ENCODE data around the gene FBXO42.
A peak's percentile ranks its signal among the peaks of the same experiment; 100 is the strongest.

DNA sequence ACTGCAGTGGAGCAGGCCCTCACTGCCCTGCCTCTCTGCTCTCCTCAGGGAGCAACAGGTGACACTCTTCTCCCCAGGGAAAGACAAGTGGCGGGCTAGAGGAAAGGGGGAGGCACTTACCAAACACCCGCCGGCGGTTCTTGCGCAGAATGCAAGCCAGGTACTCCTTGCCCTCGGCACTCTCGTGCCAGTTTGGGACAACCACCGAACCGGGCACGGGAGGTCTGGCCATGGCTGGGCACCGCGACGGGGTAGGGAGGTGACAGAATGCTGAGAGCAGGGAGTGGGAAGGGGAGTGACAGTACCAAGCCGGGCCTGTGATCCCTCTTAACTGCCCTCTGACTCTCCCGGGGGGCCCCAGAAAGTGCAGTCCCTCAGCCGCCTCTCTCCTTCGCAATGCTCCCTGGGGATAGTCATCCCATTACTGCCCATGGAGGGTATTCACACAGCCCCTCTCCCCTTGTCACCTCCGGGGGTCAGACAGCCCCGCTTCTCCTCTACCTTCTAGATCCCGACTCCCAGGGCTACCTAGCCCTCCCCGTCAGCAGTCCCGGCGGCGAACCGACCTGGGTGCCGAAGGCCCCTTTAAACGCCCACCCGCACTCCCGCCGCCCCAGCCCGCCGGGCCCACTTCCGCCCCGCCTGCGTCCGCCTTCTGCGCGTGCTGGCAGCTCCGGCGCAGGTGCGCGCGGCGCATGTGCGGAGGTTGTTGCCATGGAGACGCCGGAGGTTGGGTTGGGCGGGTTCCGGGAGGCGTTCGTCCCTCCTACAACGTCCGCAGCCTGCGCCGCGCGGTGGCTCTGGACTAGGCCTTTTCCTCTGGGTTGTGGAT is 115.6 kb downstream of the FBXO42 start, which contains the start of gene CPLANE2:
- TF ChIP-seq EZH2 (IDR thresholded peaks at IDR 0.05) (no peak), POLR2AphosphoS5 (IDR thresholded peaks at IDR 0.05; ENCODE audit: borderline replicate concordance, low read depth, low read length) (peak; percentile 89)
